Activated CD8-positive, alpha-beta T cell treated with anti-CD3 and anti-CD28 coated beads for 36 hours (primary cell): ENCODE data around the gene RHOT1. TPM values are rescaled to one million over a fixed set of nuclear protein-coding genes. Genes with fewer than 3 reads are reported as not detected.
"Not testable (repeated sequence)": the region's sequence is repeated elsewhere in the genome, so short reads cannot be mapped to it uniquely, and the experiment has no call there.

Source experiments
- ATAC-seq: fragments of 200-7000 bp; cut with Tn5 transposase; one replicate; pipeline ENCODE4 v1.10.0; 2021; ENCODE audit warnings: mild to moderate bottlenecking, moderate library complexity
- CTCF ChIA-PET: fragments of 350-600 bp; sonication (Branson Sonifier 250); formaldehyde crosslinking; loops from one replicate; lab custom pipeline; 2021; ENCODE audit warnings: antibody characterized with exemption; lab: Charles Lee
- POLR2A ChIA-PET: fragments of 350-600 bp; sonication (Branson Sonifier 250); formaldehyde crosslinking; loops from one replicate; lab custom pipeline; 2021; ENCODE audit warnings: antibody characterized with exemption; lab: Charles Lee
- DNase-seq: peaks from one replicate; pipeline ENCODE4 v3.0.0-alpha.2; 2020
- H3K27ac Mint-ChIP-seq: one replicate; pipeline ENCODE4 v1.8.0; 2021; ENCODE audit warnings: mild to moderate bottlenecking, mixed read lengths
- H3K27me3 Mint-ChIP-seq: one replicate; pipeline ENCODE4 v1.8.0; 2021; ENCODE audit warnings: mixed read lengths
- H3K36me3 Mint-ChIP-seq: one replicate; pipeline ENCODE4 v1.8.0; 2021; ENCODE audit warnings: low read depth, mixed read lengths
- H3K4me1 Mint-ChIP-seq: one replicate; pipeline ENCODE4 v1.8.0; 2021; ENCODE audit warnings: low read depth, mixed read lengths
- H3K4me3 Mint-ChIP-seq: one replicate; pipeline ENCODE4 v1.8.0; 2021; ENCODE audit warnings: mild to moderate bottlenecking, moderate library complexity, mixed read lengths
- H3K9me3 Mint-ChIP-seq: one replicate; pipeline ENCODE4 v1.8.0; 2021; ENCODE audit warnings: mixed read lengths
- CTCF ChIP-seq: fragments of 200-600 bp; IDR thresholded peaks from one replicate; pipeline ENCODE4 v1.8.0; 2022; ENCODE audit warnings: antibody characterized with exemption, mild to moderate bottlenecking
- intact Hi-C: fragments of 100-400 bp; cut with micrococcal nuclease; formaldehyde crosslinking; loops from one replicate; pipeline ENCODE4 v1.10.0; 2022
- total RNA-seq, 2 experiments: library from RNA; stranded (reverse); gene quantifications; one replicate each; pipeline ENCODE4 v1.2.3, GENCODE V29; 2021

The RHOT1 gene
- total RNA-seq, 2 experiments from 2014 or later: 25.8 to 27.2 TPM

GRCh38 chr17:32111141-32111771 is 31.0 kb upstream of the RHOT1 start:
- peak; percentile 60 for TF ChIP-seq CTCF
- CTCF ChIA-PET: no interaction called here
- intact Hi-C loops: no loop called here
- no peak overlapping the region for H3K27ac Mint-ChIP-seq
- ATAC-seq (peak; percentile 88), DNase-seq (peak; percentile 74)
- POLR2A ChIA-PET: no interaction called here
- no peaks in the 10 kb centered on the region for H3K9me3 Mint-ChIP-seq
- no peaks in the 10 kb centered on the region for H3K27me3 Mint-ChIP-seq
- H3K4me1 Mint-ChIP-seq: peaks cover 19% of the 10 kb centered on the region
- no peaks in the 10 kb centered on the region for H3K36me3 Mint-ChIP-seq
- H3K4me3 Mint-ChIP-seq: no peak overlapping the region

- intact Hi-C loops: no loop called here
- POLR2A ChIA-PET: no interaction called here
Measured at GRCh38 chr17:32112416-32112815, 29.9 kb upstream of the RHOT1 start.

GRCh38 chr17:32114536-32114935 is 27.8 kb upstream of the RHOT1 start:
- Mint-ChIP-seq H3K4me1 (peaks cover 15% of the 10 kb centered on the region), H3K9me3 (no peaks in the 10 kb centered on the region), H3K27me3 (peaks cover 4% of the 10 kb centered on the region), H3K36me3 (no peaks in the 10 kb centered on the region), H3K27ac (no peak overlapping the region), H3K4me3 (no peak overlapping the region)
- intact Hi-C loops: no loop called here
- ATAC-seq (no peak), DNase-seq (no peak)
- no peak for TF ChIP-seq CTCF
- CTCF ChIA-PET: no interaction called here
- POLR2A ChIA-PET: interaction anchor here (0.6 kb wide), 1 partner anchor 106 kb away, joined by 3 read pairs; no protein-coding TSS in a partner anchor

More at GRCh38 chr17:32112416-32112815, 29.9 kb upstream of the RHOT1 start:
- no peak for ATAC-seq
- Mint-ChIP-seq H3K27me3 (peaks cover 3% of the 10 kb centered on the region), H3K9me3 (no peaks in the 10 kb centered on the region), H3K4me1 (peaks cover 15% of the 10 kb centered on the region), H3K36me3 (no peaks in the 10 kb centered on the region), H3K27ac (no peak overlapping the region), H3K4me3 (no peak overlapping the region)
- no peak for TF ChIP-seq CTCF
- CTCF ChIA-PET: interaction anchor here (1.0 kb wide), 1 partner anchor 25 kb away, joined by 3 read pairs; no protein-coding TSS in a partner anchor
- no peak for DNase-seq

GRCh38 chr17:32115546-32115945 is 26.8 kb upstream of the RHOT1 start:
- H3K4me3 Mint-ChIP-seq, ATAC-seq, H3K27ac Mint-ChIP-seq, H3K27me3 Mint-ChIP-seq, H3K36me3 Mint-ChIP-seq, intact Hi-C loops, CTCF ChIA-PET, POLR2A ChIA-PET, H3K9me3 Mint-ChIP-seq, DNase-seq: not testable (repeated sequence)
- H3K4me1 Mint-ChIP-seq: peaks cover 15% of the 10 kb centered on the region

GRCh38 chr17:32116937-32117336 is 25.4 kb upstream of the RHOT1 start:
- Mint-ChIP-seq H3K4me3 (no peak overlapping the region), H3K36me3 (no peaks in the 10 kb centered on the region), H3K9me3 (no peaks in the 10 kb centered on the region), H3K4me1 (peaks cover 15% of the 10 kb centered on the region), H3K27me3 (peaks cover 4% of the 10 kb centered on the region), H3K27ac (no peak overlapping the region)
- DNase-seq (no peak), ATAC-seq (no peak)
- no peak for TF ChIP-seq CTCF
- ChIA-PET CTCF (interaction anchor here (1.1 kb wide), 1 partner anchor 19 kb away, joined by 3 read pairs; no protein-coding TSS in a partner anchor), POLR2A (no interaction called here)
- intact Hi-C loops: no loop called here
